G401.6 (cell line): ENCODE measurements around the gene PSD2.

Experiments
- FAIRE-seq: peaks from 2 replicates; lab custom pipeline; 2012; peaks lifted over from hg19 to GRCh38; lab: Jason Lieb, UNC

PSD2 gene

DNA sequence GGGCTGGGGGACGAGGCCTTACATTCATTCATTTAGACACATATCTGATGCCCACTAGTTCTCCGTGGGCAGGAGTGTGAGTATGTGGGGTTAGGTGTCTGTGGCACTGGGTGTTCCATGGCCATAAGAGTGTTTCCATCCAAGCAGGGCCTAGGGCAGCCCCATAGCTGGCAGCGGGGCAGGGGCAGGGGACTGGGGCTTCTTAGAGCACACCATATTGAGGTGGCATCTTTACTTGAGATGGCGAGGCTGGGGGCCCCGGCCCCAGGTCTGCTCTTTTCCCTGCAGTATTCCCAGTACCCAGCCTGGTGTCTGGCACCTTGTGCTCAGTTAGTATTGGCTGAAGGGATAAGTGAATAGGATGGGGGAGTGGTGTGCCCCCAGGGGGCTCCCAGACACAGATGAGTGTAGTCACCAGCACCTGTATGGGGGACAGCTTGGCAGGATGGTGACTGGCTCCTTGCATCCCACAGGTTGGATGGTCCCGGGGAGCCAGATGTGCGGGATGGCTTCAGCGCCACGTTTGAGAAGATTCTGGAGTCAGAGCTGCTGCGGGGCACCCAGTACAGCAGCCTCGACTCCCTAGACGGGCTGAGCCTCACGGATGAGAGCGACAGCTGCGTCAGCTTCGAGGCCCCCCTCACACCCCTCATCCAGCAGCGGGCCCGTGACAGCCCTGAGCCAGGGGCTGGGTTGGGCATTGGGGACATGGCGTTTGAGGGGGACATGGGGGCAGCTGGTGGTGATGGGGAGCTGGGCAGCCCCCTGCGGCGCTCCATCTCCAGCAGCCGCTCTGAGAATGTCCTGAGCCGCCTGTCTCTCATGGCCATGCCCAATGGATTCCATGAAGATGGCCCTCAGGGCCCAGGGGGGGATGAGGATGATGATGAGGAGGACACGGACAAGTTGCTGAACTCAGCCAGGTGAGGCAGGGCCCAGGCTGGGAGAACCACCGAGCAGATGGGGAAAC lies 17.5 kb downstream of the PSD2 start:
- no peak for FAIRE-seq

DNA sequence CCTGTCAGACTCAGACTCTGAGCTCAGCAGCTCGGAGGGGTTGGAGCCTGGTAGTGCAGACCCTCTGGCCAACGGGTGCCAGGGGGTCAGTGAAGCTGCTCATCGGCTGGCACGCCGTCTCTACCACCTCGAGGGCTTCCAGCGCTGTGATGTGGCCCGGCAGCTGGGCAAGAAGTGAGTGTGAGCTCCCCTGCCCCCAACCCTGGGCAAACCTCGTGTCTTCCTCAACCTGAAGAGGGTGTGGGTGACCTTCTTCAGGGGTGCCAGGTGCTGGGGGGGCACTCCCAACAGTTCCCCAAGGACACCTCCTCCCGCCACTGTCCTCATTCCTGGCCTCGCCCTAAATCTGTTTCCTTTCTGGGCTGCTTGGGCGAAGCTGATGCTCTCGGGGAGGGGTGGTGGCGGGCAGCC lies 18.6 kb downstream of the PSD2 start:
- no peak for FAIRE-seq

DNA sequence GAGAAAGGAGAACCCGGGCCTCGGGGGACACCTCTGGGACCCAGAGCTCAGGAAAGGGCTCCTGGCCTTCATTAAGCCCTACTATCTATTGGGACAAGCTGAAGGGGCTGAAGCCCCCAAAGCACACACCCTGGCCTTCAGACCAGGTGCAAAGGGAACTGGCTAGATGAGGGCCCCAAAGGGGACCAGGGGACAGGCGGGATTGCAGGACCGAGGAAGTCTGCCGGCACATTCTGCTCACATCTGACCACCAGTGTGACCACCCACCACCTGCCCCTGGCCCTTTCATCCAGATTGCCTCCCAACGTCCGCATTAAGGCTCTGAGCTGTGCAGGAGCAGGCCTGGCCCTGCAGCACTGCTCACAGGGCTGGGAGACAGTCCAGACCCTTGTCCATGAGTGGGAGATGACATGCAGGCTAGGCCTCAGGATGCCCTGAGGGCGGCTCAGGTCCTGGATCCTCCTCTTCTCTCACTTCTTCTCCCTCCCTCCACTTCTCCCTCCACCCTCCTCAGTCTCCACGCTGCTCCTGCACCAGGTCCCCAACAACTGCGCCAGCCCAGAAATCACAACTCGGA lies 19.2 kb downstream of the PSD2 start:
- FAIRE-seq = no peak

DNA sequence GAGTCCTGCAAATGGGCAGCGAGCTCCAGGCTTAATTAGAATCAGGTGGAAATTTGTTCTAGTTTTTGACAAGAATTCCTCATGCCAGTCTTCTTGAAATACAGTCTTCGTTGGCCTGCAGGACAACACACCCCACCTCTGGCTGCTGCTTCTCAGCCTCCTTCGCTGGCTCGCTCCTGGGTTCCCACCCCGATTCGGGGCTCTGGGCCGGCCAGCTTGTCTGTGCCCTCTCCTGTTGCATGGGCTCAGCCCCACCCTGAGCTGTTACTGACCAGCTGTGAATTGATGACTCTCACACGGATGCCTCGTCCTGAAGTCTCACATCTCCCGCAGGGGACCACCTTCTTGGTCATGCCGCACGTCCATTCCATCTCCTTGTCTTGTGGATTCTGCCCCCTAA lies 21.0 kb downstream of the PSD2 start:
- no peak for FAIRE-seq

DNA sequence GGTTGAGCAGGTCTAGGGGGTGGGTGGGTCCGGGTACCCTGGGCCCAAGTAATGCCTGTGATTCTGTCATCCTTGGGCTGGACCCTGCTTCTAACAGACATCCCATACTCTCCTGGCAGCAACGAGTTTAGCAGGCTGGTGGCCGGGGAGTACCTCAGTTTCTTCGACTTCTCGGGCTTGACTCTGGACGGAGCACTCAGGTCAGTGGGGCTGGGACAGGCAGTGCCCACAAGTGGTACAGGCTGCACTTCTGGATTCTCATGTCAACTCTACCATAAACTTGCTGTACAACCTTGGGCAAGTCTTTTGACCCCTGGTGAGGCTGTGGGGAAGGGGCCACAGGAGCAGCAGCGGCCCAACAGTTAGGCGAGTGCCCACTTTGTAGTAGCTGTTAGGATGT lies 21.8 kb downstream of the PSD2 start:
- no peak for FAIRE-seq

DNA sequence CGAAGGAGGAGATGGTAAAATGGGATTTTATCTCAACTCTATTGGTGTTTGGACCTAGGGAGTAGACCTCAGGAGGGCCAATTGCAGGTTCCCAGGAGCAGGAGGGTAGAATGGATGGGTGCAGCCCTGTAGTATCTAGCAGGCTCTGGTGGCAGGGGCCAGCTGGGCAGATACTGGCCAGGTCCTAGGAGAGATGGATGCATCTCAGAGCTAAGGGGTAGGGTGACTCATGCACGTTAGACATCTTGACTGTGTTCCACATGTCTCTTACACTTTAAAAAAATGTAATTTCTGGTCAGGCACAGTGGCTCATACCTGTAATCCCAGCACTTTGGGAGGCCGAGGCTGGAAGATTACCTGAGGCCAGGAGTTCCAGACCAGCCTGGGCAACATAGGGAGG lies 22.4 kb downstream of the PSD2 start:
- FAIRE-seq = no peak

DNA sequence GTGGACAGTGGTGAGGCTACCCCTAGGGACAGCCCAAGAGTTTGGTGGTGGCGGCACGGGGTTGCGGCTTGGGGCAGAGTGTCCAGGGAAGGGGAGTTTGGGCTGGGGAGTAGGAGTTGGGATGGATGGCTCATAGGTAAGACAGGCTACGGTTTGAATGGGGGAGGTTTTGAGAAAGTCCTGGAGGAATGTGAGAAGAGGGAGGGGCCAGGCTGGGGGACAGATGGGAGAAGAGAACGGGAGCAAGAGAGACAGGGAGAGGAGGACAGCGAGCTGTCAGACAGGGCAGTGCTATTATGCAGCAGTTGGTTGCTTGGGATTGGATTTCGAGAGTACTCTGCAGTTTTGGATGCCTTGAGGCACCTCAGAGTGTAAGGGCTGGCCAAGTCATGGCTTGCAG lies 24.5 kb downstream of the PSD2 start:
- FAIRE-seq = no peak

DNA sequence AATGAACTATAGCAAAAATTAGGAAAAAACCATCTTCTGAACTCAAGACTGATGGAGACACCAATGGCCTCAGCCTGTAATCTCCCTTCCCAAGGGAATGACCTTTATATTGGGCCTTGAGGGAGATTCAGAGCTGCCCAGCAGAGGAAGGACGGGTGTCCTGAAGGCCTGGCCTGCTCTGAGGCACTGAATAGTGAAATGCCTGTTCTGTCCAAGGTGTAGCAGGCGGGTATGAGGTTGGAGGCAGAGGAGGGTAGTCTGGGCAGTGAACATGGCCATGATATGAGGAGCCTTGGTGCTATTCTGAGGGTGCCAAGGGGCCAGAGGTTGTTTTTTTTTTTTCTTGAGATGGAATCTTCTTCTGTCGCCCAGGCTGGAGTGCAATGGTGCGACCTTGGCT lies 25.0 kb downstream of the PSD2 start:
- no peak for FAIRE-seq

DNA sequence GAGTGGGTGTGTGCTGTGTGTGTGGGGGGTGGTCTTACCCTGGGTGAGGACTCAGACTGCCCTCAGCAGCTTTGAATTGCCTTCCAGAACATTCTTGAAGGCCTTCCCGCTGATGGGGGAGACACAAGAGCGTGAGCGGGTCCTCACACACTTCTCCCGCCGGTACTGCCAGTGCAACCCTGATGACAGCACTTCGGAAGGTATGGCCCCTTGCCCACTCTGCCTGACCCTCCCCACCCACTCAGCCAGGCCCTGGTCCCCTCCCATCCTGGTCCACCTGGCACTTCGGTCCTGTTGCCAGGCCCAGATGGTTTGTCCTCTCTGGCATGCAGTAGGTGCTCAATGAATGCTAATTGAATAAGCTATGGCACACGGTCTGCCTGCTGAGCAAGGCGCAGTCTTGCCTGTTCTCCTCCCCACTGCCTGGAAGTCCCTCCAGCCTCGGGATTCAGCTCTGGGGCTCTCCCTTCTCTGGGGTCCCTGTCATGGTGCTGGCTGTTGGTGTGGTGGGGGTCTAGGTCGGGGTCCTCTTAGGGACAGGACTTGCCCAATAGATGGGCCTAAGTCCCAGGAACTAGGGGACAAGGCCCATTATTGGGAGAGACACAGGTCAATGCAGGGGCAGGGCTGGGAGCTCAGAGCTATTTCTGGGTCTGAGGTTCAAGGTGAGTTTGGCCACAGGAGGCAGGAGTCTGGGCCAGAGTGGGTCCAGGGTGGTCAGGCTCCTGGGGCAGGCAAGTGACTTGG lies 26.4 kb downstream of the PSD2 start:
- no peak for FAIRE-seq

DNA sequence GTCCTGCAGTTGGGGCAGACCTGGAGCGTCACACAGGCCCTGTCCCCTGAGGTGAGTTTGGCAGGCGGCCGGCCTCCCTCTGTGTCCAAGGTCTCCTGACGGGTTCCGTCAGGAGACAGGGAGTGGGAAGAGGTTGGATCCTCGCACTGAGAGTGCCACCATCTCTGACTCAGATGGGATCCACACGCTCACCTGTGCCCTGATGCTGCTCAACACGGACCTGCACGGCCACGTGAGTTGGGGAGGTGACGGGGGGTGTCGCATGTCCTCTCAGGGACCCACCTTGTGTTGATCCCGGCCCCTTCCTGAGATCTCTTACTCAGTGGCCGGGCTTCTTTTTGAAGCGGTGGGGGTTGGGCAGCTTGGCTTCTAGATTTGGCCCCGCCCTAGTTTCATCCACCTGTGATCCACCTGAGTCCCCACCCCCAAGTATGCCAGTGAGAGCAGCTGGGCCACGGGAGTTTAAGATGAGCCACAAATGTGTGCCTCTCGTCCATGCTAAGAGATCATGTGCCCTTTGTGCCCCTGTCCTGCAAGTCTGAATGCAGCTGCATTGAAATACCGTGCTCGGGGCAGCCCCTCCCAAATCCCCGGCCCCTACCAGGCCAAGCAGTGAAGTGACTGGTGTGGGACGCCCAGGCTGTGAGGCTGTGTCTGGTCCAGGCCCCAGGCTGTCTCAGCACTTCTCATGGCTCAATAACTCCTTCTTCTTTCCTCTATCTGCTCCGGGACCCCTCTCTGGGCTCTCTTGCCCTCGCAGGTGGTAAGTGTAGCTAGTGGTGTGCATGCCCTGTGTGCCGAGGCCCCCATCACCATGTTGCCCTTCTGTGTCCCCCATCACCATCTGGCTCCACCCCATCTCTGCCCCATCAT lies 27.2 kb downstream of the PSD2 start:
- no peak for FAIRE-seq

DNA sequence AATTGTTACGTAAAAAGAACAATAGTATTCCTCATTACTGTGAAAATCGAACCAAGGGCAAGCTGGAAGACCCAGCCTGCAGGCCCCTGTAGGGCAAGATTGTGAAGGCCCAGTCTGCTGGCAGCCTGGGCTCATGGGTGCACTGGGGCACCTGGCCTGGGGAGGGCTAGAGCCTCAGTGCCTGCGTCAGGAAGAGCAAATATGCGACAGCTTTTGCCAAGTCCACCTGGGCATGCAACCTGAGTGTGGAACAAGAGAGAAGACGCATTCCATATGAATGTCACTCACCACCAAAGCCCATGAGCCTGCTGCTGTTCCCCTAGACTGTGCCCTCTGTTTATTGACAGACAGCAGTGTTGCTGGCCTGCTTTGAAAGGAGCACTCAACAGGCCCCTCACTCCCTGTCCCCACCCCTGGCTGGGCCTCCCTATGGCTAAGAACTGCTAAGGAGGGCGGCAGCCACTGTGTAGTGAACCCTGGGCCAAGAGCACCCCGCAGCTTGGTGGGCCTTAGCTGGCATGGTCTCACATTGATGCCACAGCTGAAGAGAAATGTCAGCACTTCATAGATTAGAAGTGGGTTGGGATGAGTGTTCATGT lies 28.2 kb downstream of the PSD2 start:
- no peak for FAIRE-seq

DNA sequence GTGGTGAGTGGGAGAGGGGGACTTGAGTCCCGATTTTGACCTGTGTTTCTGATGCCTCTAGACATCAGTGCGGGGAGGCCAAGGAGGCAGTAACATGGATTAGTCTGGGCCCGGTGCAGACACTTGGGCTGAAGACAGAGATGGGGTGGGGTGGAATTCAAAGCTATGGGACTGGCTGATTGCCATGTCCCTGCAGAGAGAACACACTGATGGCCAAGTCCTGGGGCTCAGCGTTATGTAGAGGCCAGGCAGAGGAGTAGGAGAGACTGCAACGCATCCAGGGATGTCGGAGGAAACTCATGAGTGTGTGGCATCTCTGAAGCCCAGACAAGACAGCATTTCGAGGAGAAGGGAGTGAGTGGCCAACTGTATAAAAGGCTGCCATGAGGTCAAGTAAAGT lies 30.1 kb downstream of the PSD2 start:
- no peak for FAIRE-seq

DNA sequence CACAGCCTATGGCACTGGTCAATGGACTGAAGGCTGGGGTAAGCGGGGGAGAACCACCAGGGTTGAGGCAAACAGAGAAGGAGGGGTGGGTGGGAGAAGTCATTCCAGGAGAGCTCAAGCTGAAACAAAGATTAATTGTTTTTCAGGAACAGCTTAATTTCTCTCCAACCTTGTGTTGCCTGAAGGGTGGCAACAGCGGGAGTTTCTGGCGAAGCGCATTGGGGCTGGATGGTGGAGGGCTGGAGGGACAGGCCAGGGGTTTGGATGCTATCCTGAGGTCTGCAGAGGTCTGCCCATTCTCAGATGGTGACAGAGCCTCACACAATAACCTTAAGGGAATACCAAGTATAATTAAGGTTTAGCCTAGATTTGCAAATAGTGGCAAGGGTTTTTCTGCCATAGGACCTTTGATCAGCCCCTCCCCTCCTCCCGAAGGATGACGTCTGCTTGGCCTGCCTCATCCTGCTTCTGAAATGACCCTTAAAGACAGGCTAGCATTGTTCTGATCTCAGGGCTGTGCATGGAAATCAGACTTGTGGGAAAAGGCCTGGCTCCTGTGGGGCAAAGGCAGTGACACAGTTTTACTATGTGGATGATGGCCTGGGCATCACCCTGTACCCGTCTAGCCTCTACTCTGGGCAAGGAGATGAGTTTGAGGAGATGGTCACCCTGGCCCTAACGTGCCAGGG lies 32.7 kb downstream of the PSD2 start:
- FAIRE-seq = no peak

DNA sequence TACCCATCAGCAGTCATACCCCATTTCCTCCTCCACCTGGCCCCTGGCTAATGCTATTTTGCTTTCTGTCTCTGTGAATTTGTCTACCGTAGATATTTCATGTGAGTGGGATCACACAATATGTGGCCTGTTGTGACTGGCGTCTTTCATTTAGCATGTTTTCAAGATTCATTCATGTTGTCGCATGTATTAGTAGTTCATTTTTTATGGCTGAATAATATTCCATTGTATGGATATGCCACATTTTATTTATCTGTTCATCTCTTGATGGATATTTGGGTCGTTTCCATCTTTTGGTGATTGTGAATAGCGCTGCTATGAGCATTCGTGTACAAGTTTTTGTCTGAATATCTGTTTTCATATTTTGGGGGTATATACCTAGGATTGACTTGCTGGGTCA lies 33.9 kb downstream of the PSD2 start:
- no peak for FAIRE-seq

DNA sequence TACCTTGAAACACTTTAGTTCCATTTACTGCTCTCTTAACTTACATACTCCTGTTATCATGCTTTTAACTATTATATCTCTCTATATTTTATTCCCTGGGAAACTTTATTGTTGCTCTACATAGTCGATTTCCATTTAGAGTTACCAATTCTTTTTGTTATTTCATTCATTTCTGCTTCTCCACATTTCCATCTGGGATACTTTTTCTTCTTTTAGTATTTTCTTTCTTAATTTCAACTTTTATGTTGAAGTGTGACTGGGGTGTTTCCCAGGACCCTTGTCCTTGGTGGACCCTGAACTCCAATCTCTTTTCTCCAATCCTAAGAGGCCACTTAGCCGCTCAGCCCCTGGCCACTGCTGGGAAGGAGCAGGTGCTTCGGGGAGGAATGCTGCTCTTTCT lies 36.0 kb downstream of the PSD2 start:
- no peak for FAIRE-seq

DNA sequence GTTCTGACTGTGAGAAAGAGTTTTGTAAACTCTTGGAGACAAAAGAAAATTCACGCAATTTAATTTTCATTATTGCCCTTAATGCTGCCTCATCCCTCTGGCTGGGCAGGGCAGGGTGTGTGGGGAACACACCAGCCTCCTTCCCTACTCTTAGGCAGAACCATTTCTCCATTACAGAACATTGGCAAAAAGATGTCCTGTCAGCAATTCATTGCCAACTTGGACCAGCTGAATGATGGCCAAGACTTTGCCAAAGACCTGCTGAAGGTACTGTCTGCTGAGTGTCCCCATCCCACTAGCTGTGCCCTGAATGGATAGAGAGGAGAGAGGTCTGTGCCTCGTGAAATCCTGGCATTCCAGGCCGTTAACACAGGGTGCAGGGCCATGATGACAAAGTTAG lies 37.9 kb downstream of the PSD2 start:
- FAIRE-seq = no peak

DNA sequence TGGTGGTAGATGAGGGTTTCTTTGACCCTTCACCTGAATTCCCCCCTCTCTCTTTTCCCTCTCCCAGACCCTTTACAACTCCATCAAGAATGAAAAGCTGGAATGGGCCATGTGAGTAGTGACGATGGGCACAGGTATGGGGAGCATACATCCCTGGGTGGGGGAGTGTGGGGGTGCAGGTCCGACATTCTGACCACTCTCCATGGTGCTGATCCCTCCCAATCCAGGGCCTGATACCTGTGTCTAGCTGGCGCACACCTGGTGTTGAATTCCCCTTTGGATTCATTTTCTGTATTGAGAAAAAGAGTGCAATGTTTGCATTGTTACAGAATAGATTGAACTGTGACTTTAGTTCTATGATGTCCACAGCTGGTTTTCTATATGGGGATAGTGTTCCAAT lies 40.0 kb downstream of the PSD2 start:
- no peak for FAIRE-seq

DNA sequence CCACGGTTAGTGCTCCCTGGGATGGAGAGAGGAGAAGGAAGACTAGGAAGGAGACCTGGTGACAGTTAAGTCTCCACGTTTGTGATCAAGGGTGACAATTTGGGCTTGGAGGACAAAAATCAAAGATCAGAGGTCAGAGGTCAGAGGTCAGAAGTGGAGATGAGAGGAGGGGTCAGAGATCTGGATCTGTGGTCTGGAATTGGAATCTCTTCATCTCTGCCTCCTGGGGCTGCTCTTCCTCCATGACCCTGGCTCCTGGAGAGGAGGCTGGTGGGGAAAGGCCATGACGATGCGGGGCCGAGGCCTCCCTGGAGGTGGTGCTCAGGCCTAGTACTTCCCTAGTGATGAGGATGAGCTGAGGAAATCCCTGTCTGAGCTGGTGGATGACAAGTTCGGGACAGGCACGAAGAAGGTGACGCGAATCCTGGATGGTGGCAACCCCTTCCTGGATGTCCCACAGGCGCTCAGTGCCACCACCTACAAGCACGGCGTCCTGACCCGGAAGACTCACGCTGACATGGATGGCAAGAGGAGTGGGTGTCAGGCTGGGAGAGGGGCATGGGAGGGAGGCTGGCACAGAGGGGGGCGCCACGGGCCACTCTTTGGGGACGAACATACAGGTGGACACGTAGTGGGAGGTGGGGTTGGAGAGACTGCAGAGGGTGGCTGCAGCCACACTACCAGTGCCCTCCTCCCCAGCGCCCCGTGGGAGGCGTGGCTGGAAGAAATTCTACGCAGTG lies 41.0 kb downstream of the PSD2 start:
- no peak for FAIRE-seq

DNA sequence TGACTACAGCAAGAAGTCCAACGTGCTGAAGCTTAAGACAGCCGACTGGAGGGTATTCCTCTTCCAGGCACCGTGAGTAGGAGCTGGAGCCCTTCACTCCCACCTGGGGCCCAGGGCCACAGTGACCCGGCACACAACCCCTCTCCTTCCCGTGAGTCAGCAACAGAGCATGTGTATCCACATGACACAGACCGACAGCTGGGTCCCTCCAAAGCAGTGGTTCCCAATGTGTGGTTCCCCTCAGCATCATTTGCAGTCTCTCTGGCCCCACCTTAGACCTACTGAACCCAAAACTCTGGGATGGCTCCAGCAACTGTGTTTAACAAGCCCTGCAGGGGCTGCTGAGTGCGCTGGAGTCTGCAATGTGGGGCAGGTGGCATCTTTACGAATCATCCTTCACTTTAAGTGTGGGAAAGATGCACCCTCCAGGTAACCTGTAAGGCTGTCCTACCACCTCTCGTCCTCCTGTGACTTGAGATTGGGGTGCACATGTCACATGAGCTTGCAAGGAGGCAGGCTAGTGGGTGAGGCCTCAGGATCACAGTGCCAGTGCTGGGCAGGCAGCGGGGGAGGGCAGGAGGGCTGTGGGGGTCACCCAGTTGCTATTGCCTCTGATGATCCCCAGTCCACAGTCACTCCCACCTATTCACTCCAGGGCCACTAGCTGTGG lies 42.2 kb downstream of the PSD2 start:
- no peak for FAIRE-seq
